Smooth muscle cell (in vitro differentiated cells): ENCODE measurements around the gene STAB1. TPM values are rescaled to one million over a fixed set of nuclear protein-coding genes. Genes with fewer than 3 reads are reported as not detected.

ENCODE experiments used
- DNase-seq: peaks from one replicate; lab custom pipeline; 2025; ENCODE audit not compliant: unreplicated experiment; lab: John Stamatoyannopoulos, UW
- H2AFZ ChIP-seq: fragments of 200-600 bp; sonication (generic); 2 replicates; pipeline ENCODE4 v1.6.0; 2016; ENCODE audit warnings: antibody characterized with exemption, low read depth, mild to moderate bottlenecking
- H3F3A ChIP-seq: fragments of 200-600 bp; sonication (generic); 2 replicates; pipeline ENCODE4 v1.6.0; 2017; ENCODE audit warnings: antibody characterized with exemption, low read depth
- H3K27ac ChIP-seq: fragments of 200-600 bp; sonication (generic); 2 replicates; pipeline ENCODE4 v1.5.1; 2016; ENCODE audit warnings: low read depth, mild to moderate bottlenecking
- H3K27me3 ChIP-seq: fragments of 200-600 bp; sonication (generic); 2 replicates; pipeline ENCODE4 v1.6.1; 2016; ENCODE audit warnings: low read depth, mild to moderate bottlenecking
- H3K36me3 ChIP-seq: fragments of 200-600 bp; sonication (generic); 2 replicates; pipeline ENCODE4 v1.5.1; 2016; ENCODE audit warnings: low read depth
- H3K4me1 ChIP-seq: fragments of 200-600 bp; sonication (generic); 2 replicates; pipeline ENCODE4 v1.5.1; 2016; ENCODE audit warnings: low read depth
- H3K4me2 ChIP-seq: fragments of 200-600 bp; sonication (generic); 2 replicates; pipeline ENCODE4 v1.6.0; 2016; ENCODE audit warnings: mild to moderate bottlenecking
- H3K4me3 ChIP-seq: fragments of 200-600 bp; sonication (generic); 2 replicates; pipeline ENCODE4 v1.5.1; 2016; ENCODE audit warnings: mild to moderate bottlenecking
- H3K79me2 ChIP-seq: fragments of 200-600 bp; sonication (generic); 2 replicates; pipeline ENCODE4 v1.6.0; 2016; ENCODE audit warnings: low read depth, mild to moderate bottlenecking
- H3K9ac ChIP-seq: fragments of 200-600 bp; sonication (generic); 2 replicates; pipeline ENCODE4 v1.6.0; 2016; ENCODE audit warnings: low read depth
- H3K9me3 ChIP-seq: fragments of 200-600 bp; sonication (generic); replicated peaks from 2 replicates; pipeline ENCODE4 v1.5.1; 2016; ENCODE audit warnings: low read depth
- H4K20me1 ChIP-seq: fragments of 200-600 bp; sonication (generic); 2 replicates; pipeline ENCODE4 v1.6.0; 2016; ENCODE audit warnings: low read depth
- CTCF ChIP-seq: fragments of 200-600 bp; sonication (generic); IDR thresholded peaks from 2 replicates; pipeline ENCODE4 v1.5.1; 2017; ENCODE audit warnings: borderline replicate concordance, mild to moderate bottlenecking, antibody characterized with exemption; ENCODE audit not compliant: insufficient read depth, poor library complexity, severe bottlenecking
- WGBS: methylation state at CpG from one replicate; pipeline ENCODE4 v1.1.7; 2016; ENCODE audit warnings: low lambda C conversion rate; 5-methylcytosine and 5-hydroxymethylcytosine counted together
- polyA plus RNA-seq: library from polyadenylated mRNA; unstranded; fragments of >200 nt; fragmentation: Nextera tagmentation; extraction: Ambion mirVana; gene quantifications from 2 replicates; pipeline ENCODE4 v1.2.1, GENCODE V29; 2016
- total RNA-seq: library from RNA; depleted of rRNA; stranded (reverse); fragments of >200 nt; gene quantifications from 2 replicates; pipeline ENCODE4 v1.2.3, GENCODE V29; 2014

Gene STAB1
- total and polyA plus RNA-seq, 2 experiments from 2014 or later: 0.22 to 0.25 TPM

- H3K9me3 ChIP-seq: no peaks in the 10 kb centered on the region
- no peak overlapping the region for H3K27ac ChIP-seq
- no peak overlapping the region for H3K9ac ChIP-seq
- WGBS: 94% methylated on average over 18 of the region's 18 CpGs
- no peak for DNase-seq
- no peaks in the 10 kb centered on the region for H3F3A ChIP-seq
- H4K20me1 ChIP-seq: peaks cover 44% of the 10 kb centered on the region
- H3K4me3 ChIP-seq: no peak overlapping the region
- no peaks in the 10 kb centered on the region for H3K27me3 ChIP-seq
- H3K4me2 ChIP-seq: no peak overlapping the region
- no peaks in the 10 kb centered on the region for H3K79me2 ChIP-seq
- no peaks in the 10 kb centered on the region for H3K36me3 ChIP-seq
- no peak overlapping the region for H2AFZ ChIP-seq
- no peak for TF ChIP-seq CTCF
- H3K4me1 ChIP-seq: no peaks in the 10 kb centered on the region
Measured at GRCh38 chr3:52489453-52489852, 5.7 kb upstream of the STAB1 start.

- no peak overlapping the region for H3K4me2 ChIP-seq
- TF ChIP-seq CTCF: no peak
- no peak for DNase-seq
- H3F3A ChIP-seq: no peaks in the 10 kb centered on the region
- no peaks in the 10 kb centered on the region for H3K79me2 ChIP-seq
- no peak overlapping the region for H3K4me3 ChIP-seq
- no peaks in the 10 kb centered on the region for H3K27me3 ChIP-seq
- H3K9ac ChIP-seq: no peak overlapping the region
- no peaks in the 10 kb centered on the region for H3K9me3 ChIP-seq
- peaks cover 38% of the 10 kb centered on the region for H4K20me1 ChIP-seq
- H3K36me3 ChIP-seq: no peaks in the 10 kb centered on the region
- 88% methylated on average over 21 of the region's 22 CpGs for WGBS
- H3K4me1 ChIP-seq: no peaks in the 10 kb centered on the region
- no peak overlapping the region for H2AFZ ChIP-seq
- peak overlapping the region; percentile 17 for H3K27ac ChIP-seq
Measured at GRCh38 chr3:52490035-52490938, 4.9 kb upstream of the STAB1 start.

GRCh38 chr3:52490939-52491526 is 4.1 kb upstream of the STAB1 start:
- Histone ChIP-seq H3K4me1 (no peaks in the 10 kb centered on the region), H2AFZ (no peak overlapping the region), H4K20me1 (peaks cover 38% of the 10 kb centered on the region), H3K9me3 (no peaks in the 10 kb centered on the region), H3K79me2 (no peaks in the 10 kb centered on the region), H3K9ac (no peak overlapping the region), H3K4me2 (no peak overlapping the region), H3K36me3 (no peaks in the 10 kb centered on the region), H3F3A (no peaks in the 10 kb centered on the region), H3K27me3 (no peaks in the 10 kb centered on the region), H3K27ac (peak overlapping the region; percentile 17), H3K4me3 (no peak overlapping the region)
- WGBS: 80% methylated on average over 23 of the region's 23 CpGs
- no peak for DNase-seq
- TF ChIP-seq CTCF: no peak
